Astrocyte (in vitro differentiated cells and primary cell): ENCODE measurements around the gene CORIN.

Experiments used
- EZH2 ChIP-seq: IDR thresholded peaks from 2 replicates; pipeline ENCODE4 v1.6.1; 2012; ENCODE audit warnings: mild to moderate bottlenecking, low read length, inconsistent platforms; ENCODE audit not compliant: insufficient read depth
- TF ChIP-seq, protein P1 (sequence below): IDR thresholded peaks from 2 replicates; pipeline ENCODE4 v1.5.1; 2011; ENCODE audit warnings: low read depth, mild to moderate bottlenecking, inconsistent platforms, low read length, moderate library complexity; ENCODE audit not compliant: insufficient read depth

DNA sequence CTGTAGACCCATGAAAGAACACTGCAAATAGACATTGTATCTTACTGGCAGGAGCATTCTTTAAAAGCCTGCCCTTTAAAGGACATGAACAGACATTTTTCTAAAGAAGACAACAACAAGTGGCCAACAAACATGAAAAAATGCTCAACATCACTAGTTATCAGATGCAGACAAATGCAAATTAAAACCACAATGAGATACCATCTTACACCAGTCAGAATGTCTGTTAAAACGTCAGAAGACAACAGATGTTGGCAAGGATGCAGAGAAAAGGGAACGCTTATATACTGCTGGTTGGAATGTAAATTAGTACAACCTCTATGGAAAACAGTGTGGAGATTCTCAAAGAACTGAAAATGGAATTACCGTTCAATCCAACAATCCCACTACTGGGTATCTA, 275.6 kb downstream of the CORIN start:
- TF ChIP-seq, protein P1, sequence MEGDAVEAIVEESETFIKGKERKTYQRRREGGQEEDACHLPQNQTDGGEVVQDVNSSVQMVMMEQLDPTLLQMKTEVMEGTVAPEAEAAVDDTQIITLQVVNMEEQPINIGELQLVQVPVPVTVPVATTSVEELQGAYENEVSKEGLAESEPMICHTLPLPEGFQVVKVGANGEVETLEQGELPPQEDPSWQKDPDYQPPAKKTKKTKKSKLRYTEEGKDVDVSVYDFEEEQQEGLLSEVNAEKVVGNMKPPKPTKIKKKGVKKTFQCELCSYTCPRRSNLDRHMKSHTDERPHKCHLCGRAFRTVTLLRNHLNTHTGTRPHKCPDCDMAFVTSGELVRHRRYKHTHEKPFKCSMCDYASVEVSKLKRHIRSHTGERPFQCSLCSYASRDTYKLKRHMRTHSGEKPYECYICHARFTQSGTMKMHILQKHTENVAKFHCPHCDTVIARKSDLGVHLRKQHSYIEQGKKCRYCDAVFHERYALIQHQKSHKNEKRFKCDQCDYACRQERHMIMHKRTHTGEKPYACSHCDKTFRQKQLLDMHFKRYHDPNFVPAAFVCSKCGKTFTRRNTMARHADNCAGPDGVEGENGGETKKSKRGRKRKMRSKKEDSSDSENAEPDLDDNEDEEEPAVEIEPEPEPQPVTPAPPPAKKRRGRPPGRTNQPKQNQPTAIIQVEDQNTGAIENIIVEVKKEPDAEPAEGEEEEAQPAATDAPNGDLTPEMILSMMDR, result no peak
- TF ChIP-seq EZH2, result no peak
